ENCODE results near the gene EPO.

The EPO gene

DNA sequence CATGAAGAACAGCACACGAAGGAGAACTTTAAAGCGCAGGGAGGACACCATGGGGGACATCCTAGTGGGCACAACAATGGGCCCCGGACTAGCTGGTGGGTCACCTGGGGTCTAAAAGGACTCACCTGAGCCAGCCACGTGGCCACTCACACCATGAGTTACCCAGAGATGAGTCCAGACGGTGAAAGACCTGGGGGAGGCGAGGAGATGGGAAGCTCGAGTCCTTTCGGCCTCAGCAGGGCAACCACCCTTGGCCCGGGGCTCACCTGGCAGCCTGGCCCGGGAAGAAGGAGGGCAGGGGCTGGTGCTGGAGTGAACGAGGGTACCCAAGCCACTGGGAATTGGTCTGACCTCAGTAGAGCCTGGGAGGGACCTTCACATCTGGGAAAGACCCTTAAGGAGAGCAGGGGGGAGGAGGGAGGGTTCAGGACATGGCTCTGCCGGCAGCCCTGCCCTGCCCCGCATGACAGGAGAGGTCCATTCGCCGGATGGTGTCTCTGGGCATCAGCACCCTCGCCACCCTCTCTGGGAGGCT is 31.9 kb upstream of the EPO start:
- DNase-seq (ENCODE audit: insufficient read length, low spot score) (peak; percentile 9), FAIRE-seq (no peak)
- TF ChIP-seq, protein P1, sequence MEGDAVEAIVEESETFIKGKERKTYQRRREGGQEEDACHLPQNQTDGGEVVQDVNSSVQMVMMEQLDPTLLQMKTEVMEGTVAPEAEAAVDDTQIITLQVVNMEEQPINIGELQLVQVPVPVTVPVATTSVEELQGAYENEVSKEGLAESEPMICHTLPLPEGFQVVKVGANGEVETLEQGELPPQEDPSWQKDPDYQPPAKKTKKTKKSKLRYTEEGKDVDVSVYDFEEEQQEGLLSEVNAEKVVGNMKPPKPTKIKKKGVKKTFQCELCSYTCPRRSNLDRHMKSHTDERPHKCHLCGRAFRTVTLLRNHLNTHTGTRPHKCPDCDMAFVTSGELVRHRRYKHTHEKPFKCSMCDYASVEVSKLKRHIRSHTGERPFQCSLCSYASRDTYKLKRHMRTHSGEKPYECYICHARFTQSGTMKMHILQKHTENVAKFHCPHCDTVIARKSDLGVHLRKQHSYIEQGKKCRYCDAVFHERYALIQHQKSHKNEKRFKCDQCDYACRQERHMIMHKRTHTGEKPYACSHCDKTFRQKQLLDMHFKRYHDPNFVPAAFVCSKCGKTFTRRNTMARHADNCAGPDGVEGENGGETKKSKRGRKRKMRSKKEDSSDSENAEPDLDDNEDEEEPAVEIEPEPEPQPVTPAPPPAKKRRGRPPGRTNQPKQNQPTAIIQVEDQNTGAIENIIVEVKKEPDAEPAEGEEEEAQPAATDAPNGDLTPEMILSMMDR (IDR thresholded peaks at IDR 0.05; ENCODE audit: insufficient read depth, missing control alignments) = no peak

GRCh38 chr7:100689230-100690135 is 30.8 kb upstream of the EPO start:
- FAIRE-seq = no peak
- peak; percentile 6 for DNase-seq (ENCODE audit: insufficient read length, low spot score)
- TF ChIP-seq, protein P1 (IDR thresholded peaks at IDR 0.05; ENCODE audit: insufficient read depth, missing control alignments) = no peak

- TF ChIP-seq, protein P1 (IDR thresholded peaks at IDR 0.05; ENCODE audit: insufficient read depth, missing control alignments) = peak; percentile 89
- FAIRE-seq (no peak), DNase-seq (ENCODE audit: insufficient read length, low spot score) (peak; percentile 96)
These were observed 28.3 kb upstream of the EPO start for GRCh38 chr7:100691676-100692577.

GRCh38 chr7:100692578-100692961 is 27.7 kb upstream of the EPO start:
- TF ChIP-seq, protein P1 (IDR thresholded peaks at IDR 0.05; ENCODE audit: insufficient read depth, missing control alignments) = no peak
- DNase-seq (ENCODE audit: insufficient read length, low spot score) (no peak), FAIRE-seq (no peak)

- TF ChIP-seq, protein P1 (IDR thresholded peaks at IDR 0.05; ENCODE audit: insufficient read depth, missing control alignments) = no peak
- DNase-seq (ENCODE audit: insufficient read length, low spot score) = no peak
- FAIRE-seq = no peak
These were observed 26.8 kb upstream of the EPO start for GRCh38 chr7:100693312-100694097.

GRCh38 chr7:100694098-100694745 is 26.0 kb upstream of the EPO start, which contains the start of gene GIGYF1:
GIGYF1 (minus strand) TSS chr7:100694250; CDS start chr7:100688238, 6,012 bp downstream.
- TF ChIP-seq, protein P1 (IDR thresholded peaks at IDR 0.05; ENCODE audit: insufficient read depth, missing control alignments) = no peak
- DNase-seq (ENCODE audit: insufficient read length, low spot score) (peak; percentile 93), FAIRE-seq (no peak)

All from D721Med (cell line).